Parathyroid adenoma (tissue), 2 donors: ENCODE results near the gene COX7A2L.
A peak's percentile ranks its signal among the peaks of the same experiment; 100 is the strongest.

ENCODE experiments used
- H2AFZ ChIP-seq: fragments of 300-600 bp; sonication (generic); one replicate; pipeline ENCODE4 v1.7.0; 2017; ENCODE audit warnings: antibody characterized with exemption, mild to moderate bottlenecking
- H3K27ac ChIP-seq: fragments of 300-600 bp; sonication (generic); one replicate; pipeline ENCODE4 v1.7.0; 2017
- H3K27me3 ChIP-seq: fragments of 300-600 bp; sonication (generic); one replicate; pipeline ENCODE4 v1.7.0; 2017; ENCODE audit warnings: low read length; ENCODE audit not compliant: control insufficient read depth, insufficient read depth
- H3K36me3 ChIP-seq: fragments of 300-600 bp; sonication (generic); one replicate; pipeline ENCODE4 v1.7.0; 2017; ENCODE audit warnings: low read length; ENCODE audit not compliant: control insufficient read depth, insufficient read depth
- H3K4me1 ChIP-seq: fragments of 300-600 bp; sonication (generic); one replicate; pipeline ENCODE4 v1.7.0; 2017; ENCODE audit warnings: control low read depth
- H3K4me2 ChIP-seq: fragments of 300-600 bp; sonication (generic); one replicate; pipeline ENCODE4 v1.7.0; 2017; ENCODE audit warnings: low read length
- H3K4me3 ChIP-seq: fragments of 300-600 bp; sonication (generic); one replicate; pipeline ENCODE4 v1.7.0; 2017; ENCODE audit warnings: low read depth, low read length
- H3K79me2 ChIP-seq: fragments of 300-600 bp; sonication (generic); one replicate; pipeline ENCODE4 v1.7.0; 2017; ENCODE audit warnings: control low read depth
- H3K9ac ChIP-seq: fragments of 300-600 bp; sonication (generic); one replicate; pipeline ENCODE4 v1.7.0; 2017; ENCODE audit warnings: mild to moderate bottlenecking
- H3K9me3 ChIP-seq: fragments of 300-600 bp; sonication (generic); one replicate; pipeline ENCODE4 v1.7.0; 2017; ENCODE audit warnings: low read length; ENCODE audit not compliant: control insufficient read depth
- TF ChIP-seq, protein P1 (sequence below): fragments of 300-600 bp; sonication (generic); IDR thresholded peaks from one replicate; pipeline ENCODE4 v1.7.0; 2017; ENCODE audit warnings: antibody characterized with exemption, mild to moderate bottlenecking
- donor health status: primary hyperparathyroidism.

COX7A2L gene

DNA sequence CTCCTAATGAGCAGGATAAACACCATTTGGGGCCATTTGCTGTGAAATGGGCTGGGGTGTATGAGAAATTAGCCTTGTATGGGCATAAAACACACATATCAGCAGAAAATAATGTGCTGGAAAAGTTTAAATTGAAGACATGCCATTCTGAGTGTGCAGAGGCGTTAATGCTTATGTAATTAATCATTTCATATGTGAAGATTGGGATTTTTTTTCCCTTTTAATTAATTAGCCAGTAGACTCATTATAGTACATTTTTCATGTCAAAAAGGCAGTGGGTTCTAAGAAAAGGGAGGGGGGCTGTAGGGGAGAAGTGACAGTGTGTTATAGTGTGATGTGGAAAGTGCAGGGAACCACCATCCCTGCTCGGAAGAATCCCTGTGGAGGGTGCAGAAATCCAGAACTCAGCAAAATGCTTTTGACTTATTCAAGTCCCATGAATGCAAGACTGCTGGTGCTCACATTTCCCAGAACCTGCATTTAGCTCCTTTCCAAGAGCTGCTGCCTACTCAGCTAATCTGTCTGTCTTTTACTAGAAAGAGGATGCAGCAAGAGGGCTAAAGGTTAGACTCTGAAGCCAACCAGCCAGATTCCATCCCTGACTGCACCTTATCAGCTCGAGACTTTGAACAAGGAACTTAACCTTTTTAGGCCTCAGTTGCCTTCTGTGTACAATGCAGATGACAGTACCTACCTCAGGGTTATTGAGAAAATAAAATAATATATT lies 11.6 kb upstream of the COX7A2L start:
- Histone ChIP-seq H3K79me2 (no peaks in the 10 kb centered on the region), H2AFZ (no peak overlapping the region), H3K27ac (no peak overlapping the region), H3K4me2 (no peak overlapping the region), H3K9me3 (no peaks in the 10 kb centered on the region), H3K4me3 (no peak overlapping the region), H3K36me3 (no peaks in the 10 kb centered on the region), H3K9ac (no peak overlapping the region), H3K4me1 (no peaks in the 10 kb centered on the region), H3K27me3 (no peaks in the 10 kb centered on the region)
- TF ChIP-seq, protein P1, sequence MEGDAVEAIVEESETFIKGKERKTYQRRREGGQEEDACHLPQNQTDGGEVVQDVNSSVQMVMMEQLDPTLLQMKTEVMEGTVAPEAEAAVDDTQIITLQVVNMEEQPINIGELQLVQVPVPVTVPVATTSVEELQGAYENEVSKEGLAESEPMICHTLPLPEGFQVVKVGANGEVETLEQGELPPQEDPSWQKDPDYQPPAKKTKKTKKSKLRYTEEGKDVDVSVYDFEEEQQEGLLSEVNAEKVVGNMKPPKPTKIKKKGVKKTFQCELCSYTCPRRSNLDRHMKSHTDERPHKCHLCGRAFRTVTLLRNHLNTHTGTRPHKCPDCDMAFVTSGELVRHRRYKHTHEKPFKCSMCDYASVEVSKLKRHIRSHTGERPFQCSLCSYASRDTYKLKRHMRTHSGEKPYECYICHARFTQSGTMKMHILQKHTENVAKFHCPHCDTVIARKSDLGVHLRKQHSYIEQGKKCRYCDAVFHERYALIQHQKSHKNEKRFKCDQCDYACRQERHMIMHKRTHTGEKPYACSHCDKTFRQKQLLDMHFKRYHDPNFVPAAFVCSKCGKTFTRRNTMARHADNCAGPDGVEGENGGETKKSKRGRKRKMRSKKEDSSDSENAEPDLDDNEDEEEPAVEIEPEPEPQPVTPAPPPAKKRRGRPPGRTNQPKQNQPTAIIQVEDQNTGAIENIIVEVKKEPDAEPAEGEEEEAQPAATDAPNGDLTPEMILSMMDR, result no peak

DNA sequence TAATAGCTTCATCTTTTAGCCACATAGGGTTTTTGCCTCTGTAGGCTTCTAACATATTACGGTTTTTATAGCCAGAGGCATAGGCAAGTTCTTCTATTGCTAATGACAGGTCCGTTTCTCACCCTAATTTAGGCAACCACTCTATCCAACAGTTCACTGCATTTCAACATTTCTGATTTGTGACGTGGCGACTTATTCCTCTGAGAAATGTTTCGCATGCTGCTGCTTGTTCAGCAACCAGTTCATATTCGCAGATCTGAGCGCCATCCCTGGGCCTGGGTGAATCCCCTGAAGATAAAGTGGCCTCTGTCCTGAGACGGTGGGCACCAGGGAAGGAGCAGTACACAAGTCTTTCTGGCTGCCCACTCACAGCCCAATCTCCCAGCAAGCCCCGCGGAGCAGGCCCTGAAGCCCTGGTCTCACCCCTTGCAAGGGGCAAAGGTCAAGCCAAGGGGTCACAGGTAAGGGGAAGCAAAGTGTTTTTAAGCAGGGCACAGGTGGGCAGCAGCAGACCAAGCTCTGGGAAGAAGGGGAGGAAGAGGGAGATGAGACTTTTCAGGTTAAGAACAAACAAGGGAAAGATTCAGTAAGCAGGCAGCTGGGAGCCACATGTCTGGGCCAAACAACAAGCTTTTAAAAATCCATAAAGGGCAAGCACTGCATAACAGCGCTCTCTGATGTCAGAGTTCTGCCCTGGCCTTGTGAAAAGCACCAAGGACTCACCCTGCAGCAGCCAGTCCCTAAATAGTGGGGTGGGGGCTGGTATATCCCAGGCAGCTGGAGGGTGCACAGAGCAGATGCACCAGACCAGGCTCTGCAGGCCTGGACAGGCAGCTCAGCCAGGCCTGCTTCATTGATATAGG lies 10.8 kb upstream of the COX7A2L start:
- H3K9ac ChIP-seq, result no peak overlapping the region
- no peaks in the 10 kb centered on the region for H3K36me3 ChIP-seq
- peak overlapping the region; percentile 10 for H2AFZ ChIP-seq
- no peaks in the 10 kb centered on the region for H3K9me3 ChIP-seq
- no peak overlapping the region for H3K4me2 ChIP-seq
- no peaks in the 10 kb centered on the region for H3K4me1 ChIP-seq
- no peak overlapping the region for H3K27ac ChIP-seq
- TF ChIP-seq, protein P1, result no peak
- no peak overlapping the region for H3K4me3 ChIP-seq
- no peaks in the 10 kb centered on the region for H3K27me3 ChIP-seq
- H3K79me2 ChIP-seq, result no peaks in the 10 kb centered on the region

DNA sequence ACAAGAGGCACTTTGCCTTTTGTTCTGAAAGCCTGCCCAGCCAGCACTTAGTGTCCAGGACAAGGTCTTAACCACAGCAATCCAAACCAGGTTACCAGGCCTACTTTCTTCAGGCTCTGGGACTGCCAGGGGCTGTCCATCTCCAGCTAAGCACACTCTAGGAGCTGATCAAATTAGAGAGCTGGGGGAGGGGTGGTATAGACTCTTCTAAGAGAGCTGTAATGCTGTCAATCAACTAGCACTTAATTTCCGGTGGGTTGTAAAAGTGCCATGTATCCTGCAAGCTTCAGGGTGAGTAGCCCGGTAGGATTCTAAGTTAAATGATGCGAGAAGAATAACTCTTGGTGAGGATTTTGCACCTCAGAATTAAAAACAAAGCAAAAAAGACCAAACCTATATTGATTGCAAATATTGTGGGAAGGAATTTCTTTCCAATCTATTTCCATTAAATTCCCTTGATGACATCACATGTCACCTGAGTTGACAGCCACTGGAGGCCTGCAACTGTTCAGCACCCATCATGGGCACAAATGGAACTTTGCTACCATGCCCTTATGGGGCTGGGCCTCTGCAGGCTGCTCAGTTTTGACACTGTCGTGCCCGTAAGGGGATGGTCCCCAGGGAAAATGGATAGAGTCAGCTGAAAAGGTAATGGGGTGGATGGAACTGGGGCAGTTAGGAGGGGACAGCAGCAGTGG lies 8.7 kb upstream of the COX7A2L start:
- Histone ChIP-seq H3K27me3 (no peaks in the 10 kb centered on the region), H3K27ac (no peak overlapping the region), H3K4me1 (no peaks in the 10 kb centered on the region), H2AFZ (no peak overlapping the region), H3K79me2 (no peaks in the 10 kb centered on the region), H3K4me3 (no peak overlapping the region), H3K36me3 (no peaks in the 10 kb centered on the region), H3K4me2 (no peak overlapping the region), H3K9me3 (no peaks in the 10 kb centered on the region), H3K9ac (no peak overlapping the region)
- TF ChIP-seq, protein P1, result no peak

DNA sequence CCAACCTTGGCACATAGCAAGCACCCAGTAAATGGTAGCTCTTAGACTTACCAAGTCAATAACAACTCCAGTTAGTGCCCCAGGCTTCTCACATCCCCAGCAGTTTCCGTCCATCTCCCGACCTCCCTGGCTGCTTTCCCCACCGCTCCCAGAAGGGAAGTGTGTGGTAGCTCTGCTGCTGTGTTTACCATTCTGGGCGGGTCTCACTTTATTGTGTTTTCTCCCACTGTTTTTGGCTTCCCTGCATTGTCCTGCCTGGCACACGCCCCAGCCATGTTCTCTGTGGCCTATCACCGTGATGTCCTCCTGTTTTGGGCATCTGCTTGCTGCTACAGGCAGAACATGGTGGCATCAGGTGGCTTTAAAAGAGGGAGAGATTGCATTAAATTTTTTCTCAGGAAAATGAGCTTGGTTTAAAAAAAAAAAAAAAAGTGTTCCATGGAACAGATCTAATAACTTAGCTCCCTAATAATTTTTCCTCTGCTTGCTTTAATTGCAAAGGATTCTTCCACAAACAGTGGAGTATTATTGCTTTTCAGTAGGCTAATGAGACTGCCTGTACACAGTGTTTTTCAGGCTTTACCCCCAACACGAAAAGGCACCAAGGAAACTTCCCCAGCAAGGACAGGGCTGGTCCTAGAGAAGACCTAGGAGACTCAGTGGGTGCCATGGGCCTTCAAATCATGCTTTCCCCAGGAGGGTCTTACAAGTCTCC lies 8.0 kb upstream of the COX7A2L start:
- Histone ChIP-seq H3K36me3 (no peaks in the 10 kb centered on the region), H3K27me3 (no peaks in the 10 kb centered on the region), H3K9ac (no peak overlapping the region), H3K4me1 (no peaks in the 10 kb centered on the region), H2AFZ (no peak overlapping the region), H3K4me3 (no peak overlapping the region), H3K27ac (no peak overlapping the region), H3K79me2 (no peaks in the 10 kb centered on the region), H3K9me3 (no peaks in the 10 kb centered on the region), H3K4me2 (no peak overlapping the region)
- TF ChIP-seq, protein P1, result no peak
